Measurements from ENCODE around the gene RTN4RL1.

The RTN4RL1 gene

DNA sequence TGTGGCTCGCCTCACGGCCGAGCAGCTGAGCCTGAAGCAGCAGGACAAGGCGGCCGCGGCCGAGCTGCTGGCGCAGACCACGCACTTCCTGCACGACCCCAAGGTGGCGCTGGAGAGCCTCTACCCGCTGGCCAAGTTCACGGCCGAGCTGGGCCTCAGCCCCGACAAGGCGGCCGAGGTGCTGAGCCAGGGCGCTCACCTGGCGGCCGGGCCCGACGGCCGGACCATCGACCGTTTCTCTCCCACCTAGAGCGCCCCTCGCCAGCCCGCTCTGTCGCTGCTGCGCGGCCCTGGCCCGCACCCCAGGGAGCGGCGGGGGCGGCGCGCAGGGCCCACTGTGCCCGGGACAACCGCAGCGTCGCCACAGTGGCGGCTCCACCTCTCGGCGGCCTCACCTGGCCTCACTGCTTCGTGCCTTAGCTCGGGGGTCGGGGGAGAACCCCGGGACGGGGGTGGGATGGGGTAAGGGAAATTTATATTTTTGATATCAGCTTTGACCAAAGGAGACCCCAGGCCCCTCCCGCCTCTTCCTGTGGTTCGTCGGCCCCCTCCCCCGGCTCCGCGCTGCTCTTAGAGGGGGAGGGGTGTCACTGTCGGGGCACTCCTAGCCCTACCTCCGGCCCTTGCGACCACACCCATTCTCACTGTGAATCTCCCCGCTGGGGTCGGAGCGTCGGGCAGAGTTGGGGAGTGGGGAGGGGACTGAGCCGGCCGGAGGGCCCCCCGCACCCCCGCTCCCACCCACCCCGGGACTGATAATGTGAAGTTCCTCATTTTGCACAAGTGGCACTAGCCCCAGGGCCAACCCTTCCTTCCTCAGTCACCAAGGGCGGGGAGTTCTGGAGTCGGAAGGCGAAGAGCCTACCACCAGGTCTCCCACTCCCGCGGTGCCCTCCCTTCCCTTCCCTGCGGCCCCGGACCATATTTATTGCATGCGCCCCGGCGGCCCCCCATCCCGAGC, 33.7 kb upstream of the RTN4RL1 start:
- no peak for DNase-seq

DNA sequence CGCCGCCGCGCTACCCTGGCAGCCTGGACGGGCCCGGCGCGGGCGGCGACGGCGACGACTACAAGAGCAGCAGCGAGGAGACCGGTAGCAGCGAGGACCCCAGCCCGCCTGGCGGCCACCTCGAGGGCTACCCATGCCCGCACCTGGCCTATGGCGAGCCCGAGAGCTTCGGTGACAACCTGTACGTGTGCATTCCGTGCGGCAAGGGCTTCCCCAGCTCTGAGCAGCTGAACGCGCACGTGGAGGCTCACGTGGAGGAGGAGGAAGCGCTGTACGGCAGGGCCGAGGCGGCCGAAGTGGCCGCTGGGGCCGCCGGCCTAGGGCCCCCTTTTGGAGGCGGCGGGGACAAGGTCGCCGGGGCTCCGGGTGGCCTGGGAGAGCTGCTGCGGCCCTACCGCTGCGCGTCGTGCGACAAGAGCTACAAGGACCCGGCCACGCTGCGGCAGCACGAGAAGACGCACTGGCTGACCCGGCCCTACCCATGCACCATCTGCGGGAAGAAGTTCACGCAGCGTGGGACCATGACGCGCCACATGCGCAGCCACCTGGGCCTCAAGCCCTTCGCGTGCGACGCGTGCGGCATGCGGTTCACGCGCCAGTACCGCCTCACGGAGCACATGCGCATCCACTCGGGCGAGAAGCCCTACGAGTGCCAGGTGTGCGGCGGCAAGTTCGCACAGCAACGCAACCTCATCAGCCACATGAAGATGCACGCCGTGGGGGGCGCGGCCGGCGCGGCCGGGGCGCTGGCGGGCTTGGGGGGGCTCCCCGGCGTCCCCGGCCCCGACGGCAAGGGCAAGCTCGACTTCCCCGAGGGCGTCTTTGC, 32.8 kb upstream of the RTN4RL1 start:
- no peak for DNase-seq

DNA sequence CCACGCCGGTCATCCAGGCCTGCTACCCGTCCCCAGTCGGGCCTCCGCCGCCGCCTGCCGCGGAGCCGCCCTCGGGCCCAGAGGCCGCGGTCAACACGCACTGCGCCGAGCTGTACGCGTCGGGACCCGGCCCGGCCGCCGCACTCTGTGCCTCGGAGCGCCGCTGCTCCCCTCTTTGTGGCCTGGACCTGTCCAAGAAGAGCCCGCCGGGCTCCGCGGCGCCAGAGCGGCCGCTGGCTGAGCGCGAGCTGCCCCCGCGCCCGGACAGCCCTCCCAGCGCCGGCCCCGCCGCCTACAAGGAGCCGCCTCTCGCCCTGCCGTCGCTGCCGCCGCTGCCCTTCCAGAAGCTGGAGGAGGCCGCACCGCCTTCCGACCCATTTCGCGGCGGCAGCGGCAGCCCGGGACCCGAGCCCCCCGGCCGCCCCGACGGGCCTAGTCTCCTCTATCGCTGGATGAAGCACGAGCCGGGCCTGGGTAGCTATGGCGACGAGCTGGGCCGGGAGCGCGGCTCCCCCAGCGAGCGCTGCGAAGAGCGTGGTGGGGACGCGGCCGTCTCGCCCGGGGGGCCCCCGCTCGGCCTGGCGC, 32.1 kb upstream of the RTN4RL1 start:
- no peak for DNase-seq

DNA sequence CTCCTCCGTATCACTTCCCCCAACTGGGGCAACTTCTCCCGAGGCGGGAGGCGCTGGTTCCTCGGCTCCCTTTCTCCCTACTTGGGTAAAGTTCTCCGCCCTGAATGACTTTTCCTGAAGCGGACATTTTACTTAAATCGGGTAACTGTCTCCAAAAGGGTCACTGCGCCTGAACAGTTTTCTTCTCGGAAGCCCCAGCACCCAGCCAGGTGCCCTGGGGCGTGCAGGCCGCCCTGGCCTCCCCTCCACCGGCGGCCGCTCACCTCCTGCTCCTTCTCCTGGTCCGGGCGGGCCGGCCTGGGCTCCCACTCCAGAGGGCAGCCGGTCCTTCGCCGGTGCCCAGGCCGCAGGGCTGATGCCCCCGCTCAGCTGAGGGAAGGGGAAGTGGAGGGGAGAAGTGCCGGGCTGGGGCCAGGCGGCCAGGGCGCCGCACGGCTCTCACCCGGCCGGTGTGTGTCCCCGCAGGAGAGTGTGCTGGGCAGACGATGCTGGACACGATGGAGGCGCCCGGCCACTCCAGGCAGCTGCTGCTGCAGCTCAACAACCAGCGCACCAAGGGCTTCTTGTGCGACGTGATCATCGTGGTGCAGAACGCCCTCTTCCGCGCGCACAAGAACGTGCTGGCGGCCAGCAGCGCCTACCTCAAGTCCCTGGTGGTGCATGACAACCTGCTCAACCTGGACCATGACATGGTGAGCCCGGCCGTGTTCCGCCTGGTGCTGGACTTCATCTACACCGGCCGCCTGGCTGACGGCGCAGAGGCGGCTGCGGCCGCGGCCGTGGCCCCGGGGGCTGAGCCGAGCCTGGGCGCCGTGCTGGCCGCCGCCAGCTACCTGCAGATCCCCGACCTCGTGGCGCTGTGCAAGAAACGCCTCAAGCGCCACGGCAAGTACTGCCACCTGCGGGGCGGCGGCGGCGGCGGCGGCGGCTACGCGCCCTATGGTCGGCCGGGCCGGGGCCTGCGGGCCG, 31.4 kb upstream of the RTN4RL1 start:
- DNase-seq, result no peak

DNA sequence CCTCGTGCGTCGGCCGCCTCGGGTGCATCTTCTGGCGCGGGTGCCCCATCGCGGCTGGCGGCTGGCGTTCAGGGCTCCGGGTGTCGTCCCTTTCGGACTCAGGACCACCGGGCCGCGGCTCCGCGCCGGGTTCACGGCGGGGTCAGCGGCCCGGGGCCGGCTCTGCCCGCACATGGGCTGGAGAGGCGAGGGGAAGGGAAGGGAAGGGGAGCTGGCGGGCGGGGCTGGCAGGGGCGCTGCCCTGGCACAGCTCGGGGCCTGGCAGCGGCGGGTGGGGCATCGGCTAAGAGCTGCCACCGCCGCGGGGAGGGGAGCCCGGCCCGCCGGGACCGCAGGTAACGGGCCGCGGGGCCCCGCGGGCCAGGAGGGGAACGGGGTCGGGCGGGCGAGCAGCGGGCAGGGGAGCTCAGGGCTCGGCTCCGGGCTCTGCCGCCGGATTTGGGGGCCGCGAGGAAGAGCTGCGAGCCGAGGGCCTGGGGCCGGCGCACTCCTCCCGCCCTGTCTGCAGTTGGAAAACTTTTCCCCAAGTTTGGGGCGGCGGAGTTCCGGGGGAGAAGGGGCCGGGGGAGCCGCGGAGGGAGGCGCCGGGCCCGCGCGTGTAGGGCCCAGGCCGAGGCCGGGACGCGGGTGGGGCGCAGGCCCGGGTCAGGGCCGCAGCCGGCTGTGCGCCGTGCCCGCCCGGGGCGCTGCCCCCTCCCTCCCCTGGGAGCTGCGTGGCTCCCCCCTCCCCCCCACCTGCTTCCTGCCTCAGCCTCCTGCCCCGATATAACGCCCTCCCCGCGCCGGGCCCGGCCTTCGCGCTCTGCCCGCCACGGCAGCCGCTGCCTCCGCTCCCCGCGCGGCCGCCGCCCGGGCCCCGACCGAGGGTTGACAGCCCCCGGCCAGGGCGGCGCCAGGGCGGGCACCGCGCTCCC, 30.4 kb upstream of the RTN4RL1 start:
- DNase-seq, result no peak

DNA sequence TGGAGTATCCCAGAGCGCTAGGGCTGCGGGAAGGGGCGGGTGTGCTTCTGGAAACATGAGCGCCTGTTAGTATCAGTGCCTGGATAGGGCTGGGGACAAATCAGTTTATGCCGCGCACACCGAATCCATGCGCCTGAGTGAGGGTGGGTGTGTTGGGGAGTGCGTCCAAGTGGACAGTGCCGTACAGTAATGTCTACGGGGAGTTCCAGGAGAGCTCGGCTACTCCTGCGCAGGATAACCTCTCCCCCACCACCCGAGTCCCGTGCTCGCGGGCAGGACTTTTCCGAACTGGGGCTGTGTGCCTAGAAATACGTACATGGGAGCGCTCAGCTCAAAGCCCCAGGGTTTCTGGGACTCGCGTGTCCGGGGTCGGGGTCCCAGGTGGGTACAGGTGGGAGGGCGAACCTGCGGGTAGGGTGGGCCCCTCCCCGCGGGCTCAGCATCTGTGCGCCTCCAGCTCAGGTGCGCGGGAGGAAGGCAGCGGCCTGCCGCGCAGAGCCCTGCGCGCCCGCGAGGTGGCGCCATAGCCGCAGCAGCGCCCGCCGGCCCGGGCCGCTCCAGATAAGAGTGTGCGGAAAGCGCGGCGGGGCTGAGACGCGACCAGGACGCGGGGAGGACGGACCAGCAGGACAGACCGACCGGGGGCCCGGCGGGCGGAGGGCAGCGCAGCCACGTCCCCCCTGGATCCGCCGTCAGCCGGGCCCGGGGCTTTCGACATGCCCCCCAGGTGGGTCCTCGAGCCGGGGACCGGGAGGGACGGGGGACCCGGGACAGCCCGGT, 29.6 kb upstream of the RTN4RL1 start, which contains the start of gene HIC1:
TSS of gene HIC1 (plus strand) at position 592 of the 780 bp plus-strand sequence. CDS start 1,588 bp downstream, outside the sequence.
- DNase-seq, result peak; percentile 58

DNA sequence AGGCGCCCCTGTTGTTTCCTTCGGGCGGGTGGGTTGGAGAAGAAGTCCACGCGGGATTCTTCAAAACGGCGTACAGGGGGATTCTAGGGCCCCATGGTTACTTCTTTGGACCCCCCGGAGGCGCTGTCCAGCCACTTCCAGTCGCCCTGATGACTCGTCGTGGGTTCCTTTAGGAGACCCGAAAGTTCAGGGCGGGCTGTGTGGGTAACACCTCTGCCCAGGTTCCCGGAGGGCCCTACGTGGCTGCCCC, 29.1 kb upstream of the RTN4RL1 start:
- DNase-seq, result no peak

DNA sequence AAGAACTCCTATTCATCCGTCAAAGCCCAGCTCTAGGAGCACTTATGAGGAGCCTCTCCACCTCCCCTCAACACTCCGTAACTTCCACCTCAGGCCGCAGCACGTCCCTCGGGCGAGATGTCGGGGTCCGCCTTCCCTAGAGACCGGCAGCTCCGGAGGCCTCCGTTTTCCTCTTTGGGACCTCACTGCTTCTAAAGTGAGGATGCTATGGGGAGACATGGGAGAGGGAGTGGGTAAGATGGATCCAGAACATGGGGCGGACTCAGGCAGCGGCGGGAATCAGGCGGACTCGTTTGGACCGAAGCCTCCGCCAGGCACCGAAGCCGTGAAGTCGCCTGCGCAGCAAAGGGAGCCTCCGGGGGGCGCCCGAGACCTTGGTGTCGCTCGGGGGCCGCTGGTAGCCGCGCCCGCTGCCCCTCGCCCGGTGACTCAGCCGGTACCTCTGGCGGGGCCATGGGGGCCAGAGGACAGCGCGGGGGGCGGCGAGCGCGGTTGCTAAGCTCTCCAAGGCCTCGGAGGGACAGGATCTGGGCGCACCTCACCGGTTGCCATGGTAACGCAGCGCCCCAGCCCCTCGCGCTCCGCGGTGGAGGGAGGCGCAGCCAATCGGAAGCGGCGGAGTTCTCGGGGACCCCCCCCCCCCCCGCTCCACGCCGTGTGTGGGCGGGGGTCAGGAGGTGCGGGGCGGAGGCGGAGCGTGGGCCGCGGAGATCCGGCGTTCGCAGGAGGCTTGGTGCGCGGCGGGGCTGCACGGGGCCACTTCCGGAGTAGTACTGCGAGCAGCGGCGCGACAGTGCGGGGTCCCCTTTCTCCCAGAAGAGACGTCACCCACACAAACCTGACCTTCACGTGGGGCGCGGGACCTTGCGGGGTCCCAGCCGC, 28.5 kb upstream of the RTN4RL1 start:
- peak; percentile 23 for DNase-seq

DNA sequence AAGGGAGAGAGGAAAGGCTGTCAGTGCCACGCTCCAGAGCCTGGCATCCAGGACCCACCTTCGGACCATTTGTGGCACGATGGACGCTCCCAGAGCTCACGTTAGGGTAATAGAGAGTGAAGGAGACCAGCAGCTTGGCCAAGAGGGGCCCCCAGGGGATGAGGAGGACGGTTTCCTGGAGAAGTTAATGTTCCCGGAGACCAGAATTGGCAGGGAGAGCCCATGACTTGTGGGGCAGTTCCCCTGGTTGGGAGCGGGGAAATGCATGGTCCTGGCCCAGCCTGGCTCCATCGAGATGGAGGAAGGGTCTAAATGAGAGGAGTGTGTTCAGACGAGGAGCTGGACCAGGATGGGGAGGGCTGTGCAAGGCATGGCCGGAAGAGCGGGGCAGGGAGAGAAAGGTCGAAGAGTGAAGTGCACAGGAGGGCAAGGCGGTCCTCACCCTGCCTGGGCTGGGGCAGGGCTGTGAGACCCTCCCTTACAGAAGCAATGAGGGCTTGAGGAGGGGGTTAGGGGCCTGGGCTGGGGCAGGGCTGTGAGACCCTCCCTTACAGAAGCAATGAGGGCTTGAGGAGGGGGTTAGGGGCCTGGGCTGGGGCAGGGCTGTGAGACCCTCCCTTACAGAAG, 26.9 kb upstream of the RTN4RL1 start:
- DNase-seq, result no peak

DNA sequence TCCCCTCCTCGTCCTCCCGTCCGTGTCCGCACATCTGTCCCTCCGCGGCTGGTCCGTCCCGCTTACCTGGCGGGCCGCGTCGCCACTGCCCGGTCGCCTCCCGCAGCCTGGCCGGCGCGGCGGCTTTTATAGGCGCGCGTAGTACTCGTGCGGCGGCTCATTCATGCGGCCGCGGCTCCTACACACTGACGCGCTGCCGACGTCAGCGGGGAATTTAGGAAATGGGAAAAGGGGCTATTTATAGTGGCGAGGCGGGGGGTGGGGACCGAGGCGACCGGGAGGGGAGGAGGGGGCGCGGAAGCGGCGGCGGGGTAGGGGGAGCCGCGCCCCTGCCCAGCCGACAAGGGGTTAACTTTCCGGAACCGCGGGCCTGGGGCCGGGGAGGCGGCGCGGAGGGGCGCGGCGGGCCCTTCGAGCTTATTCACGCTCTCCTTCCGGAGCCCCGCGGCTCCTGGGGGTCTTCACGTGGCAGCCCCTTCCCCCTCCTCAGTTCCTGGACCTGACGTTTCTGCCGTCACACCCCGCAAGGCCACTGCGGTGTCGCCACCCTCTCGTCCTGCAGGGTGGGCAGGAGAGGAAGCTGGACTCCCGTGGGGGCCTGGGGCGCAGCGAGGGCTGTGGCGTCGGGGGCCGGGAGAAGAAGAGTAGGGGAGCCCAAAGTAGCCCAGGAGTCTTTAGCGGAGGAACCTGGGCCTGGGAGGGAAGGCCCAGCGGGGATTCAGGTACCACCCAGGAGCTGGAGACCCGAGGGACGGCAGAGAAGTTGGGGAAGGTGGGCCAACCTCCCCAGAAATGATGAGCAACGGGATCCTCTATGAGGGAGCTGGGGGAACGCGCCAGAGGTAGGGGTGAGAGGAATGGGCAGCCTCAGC, 26.2 kb upstream of the RTN4RL1 start:
- DNase-seq, result no peak

DNA sequence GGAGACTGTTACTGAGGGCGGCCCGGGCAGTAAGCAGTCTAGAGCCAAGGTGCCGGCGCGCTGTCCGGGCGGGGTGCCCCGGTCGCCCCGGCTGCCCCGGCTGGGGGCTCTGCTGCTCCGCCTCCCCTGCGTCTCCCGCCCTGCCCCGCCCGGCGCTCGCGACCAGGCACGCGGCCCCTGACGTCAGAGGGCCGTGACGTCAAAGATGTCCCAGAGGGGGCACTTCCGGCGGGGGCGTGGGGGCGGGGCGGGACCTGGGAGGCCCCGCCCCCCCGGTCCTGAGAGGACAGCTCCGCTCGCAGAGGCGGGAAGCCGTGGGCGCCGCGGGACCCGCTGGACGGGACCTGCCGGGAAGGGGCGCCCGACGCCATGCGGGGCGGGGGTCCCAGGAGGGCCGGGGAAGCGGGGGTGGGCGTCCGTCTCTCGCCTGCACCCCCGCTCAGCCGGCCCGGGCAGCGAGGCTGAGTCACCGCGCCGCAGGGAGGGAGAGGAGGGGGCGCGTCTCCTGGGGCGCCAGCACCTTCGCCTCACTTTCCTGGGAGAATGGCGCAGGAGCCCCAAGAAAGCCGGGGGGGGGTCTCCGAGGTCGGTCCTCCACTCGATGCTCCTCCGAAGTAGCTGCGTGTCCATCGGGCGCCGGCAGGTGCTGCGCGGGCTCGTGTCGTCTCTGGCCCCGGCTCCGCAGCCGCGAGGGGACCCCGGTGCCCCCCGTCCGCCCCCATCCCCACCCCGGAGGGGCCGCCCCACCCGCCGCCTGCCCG, 25.3 kb upstream of the RTN4RL1 start:
- peak; percentile 48 for DNase-seq

DNA sequence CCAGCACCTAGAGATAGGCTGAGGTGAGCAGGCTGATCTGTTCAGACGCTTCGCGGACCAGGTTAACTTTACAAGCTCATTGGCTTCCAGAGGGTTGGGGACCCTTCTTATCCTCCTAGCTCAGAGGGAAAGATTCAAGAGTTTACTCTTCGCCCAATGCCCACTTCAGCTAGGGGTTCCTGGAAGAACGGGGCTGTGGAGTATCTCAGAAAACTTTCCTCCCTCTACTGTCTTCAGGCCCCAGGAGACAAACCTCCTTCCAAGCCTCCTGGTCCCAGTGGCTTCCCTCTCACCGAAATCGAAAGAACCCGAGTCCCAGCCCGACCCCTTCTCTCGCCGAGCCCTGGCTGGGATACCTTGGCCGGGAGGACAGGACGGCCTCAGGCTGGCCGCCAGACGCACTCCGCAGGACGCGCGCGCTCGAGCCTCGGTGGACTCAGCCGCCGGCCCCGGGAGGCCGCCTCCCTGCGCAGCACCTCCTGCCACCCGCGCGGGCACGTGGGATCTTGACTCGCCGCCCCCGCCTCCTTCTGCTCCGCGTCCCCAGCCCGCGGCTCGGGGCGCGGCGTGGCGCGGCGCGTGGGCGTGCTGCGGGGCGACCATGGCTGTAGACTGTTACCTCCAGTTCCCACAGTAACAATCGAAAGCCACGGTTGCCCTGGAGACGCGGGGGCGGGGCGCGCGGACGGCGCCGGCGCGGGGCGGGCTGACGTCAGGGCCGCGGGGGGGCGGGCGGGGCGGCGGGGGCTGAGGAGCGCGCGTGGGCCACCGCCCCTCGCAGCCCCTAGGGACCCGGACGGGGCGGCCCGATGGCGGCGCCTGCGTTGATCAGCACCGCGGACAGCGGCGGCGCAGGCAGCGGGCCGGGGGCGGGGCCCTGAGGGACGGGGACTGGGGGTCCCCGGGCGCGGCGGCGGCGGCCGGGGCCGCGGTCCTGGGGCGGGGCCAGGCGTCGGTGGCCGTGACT, 24.5 kb upstream of the RTN4RL1 start:
- DNase-seq, result peak; percentile 20

DNA sequence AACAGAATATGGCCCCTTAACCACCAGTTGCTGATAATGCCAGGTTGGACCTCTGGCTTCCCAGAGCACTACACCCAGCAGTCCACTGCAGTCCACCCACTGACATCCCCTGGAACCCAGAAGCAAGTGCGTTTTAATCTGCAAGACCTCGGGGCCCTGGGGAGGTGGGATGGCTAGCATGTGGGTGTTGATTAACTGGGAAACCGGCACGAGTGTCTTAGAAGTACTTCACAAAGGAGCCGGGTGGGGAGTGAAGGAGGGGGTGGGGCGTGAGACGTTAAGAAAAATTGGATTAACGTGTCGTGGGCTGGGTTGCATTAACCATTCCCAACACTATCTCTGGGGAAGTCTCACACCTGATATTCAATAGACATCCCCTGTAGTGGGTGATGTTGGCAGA, 23.7 kb upstream of the RTN4RL1 start:
- DNase-seq, result no peak

DNA sequence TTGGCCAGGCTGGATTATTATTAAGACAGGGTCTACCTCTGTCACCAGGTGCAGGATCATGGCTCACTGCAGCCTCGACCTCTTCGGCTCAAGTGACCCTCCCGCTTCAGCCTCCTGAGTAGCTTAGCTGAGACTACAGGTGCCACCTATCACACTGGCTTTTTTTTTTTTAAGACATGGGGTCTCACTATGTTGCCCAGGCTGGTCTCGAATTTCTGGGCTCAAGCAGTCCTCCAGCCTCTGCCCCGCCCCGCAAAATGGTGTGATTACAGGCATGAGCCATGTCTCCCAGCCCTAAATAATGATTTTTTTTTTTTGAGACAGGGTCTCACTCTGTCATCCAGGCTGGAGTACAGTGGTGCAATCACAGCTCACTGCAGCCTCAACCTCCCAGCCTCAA, 22.5 kb upstream of the RTN4RL1 start:
- no peak for DNase-seq

DNA sequence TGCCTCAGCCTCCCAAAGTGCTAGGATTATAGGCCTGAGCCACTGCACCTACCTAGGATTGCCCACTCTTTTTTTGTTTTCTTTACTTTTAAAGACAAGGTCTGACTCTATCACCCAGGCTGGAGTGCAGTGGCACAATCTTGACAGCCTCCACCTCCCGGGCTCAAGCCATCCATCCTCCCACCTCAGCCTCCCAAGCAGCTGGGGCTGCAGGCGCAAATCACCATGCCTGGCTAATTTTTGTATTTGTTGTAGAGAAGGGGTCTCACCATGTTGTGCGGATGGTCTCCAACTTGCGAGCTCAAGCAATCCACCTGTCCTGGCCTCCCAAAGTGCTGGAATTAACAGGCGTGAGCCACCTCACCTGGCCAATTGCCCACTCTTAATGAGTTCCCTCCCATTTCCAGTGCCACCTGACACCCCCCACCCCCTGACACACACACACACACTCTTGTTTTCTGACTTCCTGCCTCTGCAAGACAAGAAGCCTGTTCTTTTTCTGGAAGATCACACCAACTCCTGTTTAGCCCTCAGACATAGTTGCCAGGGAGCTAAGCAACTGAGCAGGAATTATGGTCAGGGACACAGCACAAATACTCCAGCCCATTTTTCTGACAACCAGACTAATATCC, 19.2 kb upstream of the RTN4RL1 start:
- no peak for DNase-seq

Measured in SHP77 treated with DMSO at 0.1 percent for 48 hours (cell line).